Peyer's patch (tissue), 4 donors: ENCODE results near the gene INHBA. TPM values are rescaled to one million over a fixed set of nuclear protein-coding genes. Genes with fewer than 3 reads are reported as not detected.

ENCODE experiments used
- DNase-seq, 3 donors: peaks; one replicate each; pipeline ENCODE4 v3.0.0-alpha.2; 2017 to 2019
- H3K27ac ChIP-seq, 4 donors: fragments of 200-600 bp; sonication (generic); one replicate each; pipeline ENCODE4 v1.5.1; 2016 to 2019
- H3K27me3 ChIP-seq, 2 donors: fragments of 200-600 bp; sonication (generic); one replicate each; pipeline ENCODE4 v1.5.1; 2019
- H3K36me3 ChIP-seq, 3 donors: fragments of 200-600 bp; sonication (generic); one replicate each; pipeline ENCODE4 v1.5.1; 2016 to 2019
- H3K4me1 ChIP-seq, 4 donors: fragments of 200-600 bp; sonication (generic); one replicate each; pipeline ENCODE4 v1.5.1; 2016 to 2019
- H3K4me3 ChIP-seq, 4 donors: fragments of 200-600 bp; sonication (generic); 1 replicate in 3 of 4; 2 replicates in 1 of 4; pipeline ENCODE4 v1.5.1; 2016 to 2019; ENCODE audit warnings: mild to moderate bottlenecking in 1 of 4
- H3K9me3 ChIP-seq, 4 donors: fragments of 200-600 bp; sonication (generic); one replicate each; pipeline ENCODE4 v1.5.1; 2016 to 2019; ENCODE audit warnings: mild to moderate bottlenecking in 1 of 4
- CTCF ChIP-seq, 6 experiments: fragments of 450-650 bp in 4 of 6; fragments of 200-600 bp in 2 of 6; sonication (generic) in 1 of 6; IDR thresholded peaks; one replicate each; pipeline ENCODE4 v1.5.1; 2017 to 2019; ENCODE audit warnings: antibody characterized with exemption in 6 of 6, mild to moderate bottlenecking in 3 of 6, moderate library complexity in 1 of 6
- POLR2A ChIP-seq, 2 donors: fragments of 450-650 bp; IDR thresholded peaks; one replicate each; pipeline ENCODE4 v1.5.1; 2017; ENCODE audit warnings: antibody characterized with exemption in 2 of 2, mild to moderate bottlenecking in 2 of 2, moderate library complexity in 2 of 2
- total RNA-seq, 4 donors: library from RNA; depleted of rRNA; stranded (reverse); fragments of >200 nt; gene quantifications; one replicate each; pipeline ENCODE4 v1.1.0, GENCODE V29; 2016

Gene INHBA
- total RNA-seq, 4 donors from 2014 or later, result 0.19 to 1.7 (median 1.3) TPM; not detected in 1

DNA sequence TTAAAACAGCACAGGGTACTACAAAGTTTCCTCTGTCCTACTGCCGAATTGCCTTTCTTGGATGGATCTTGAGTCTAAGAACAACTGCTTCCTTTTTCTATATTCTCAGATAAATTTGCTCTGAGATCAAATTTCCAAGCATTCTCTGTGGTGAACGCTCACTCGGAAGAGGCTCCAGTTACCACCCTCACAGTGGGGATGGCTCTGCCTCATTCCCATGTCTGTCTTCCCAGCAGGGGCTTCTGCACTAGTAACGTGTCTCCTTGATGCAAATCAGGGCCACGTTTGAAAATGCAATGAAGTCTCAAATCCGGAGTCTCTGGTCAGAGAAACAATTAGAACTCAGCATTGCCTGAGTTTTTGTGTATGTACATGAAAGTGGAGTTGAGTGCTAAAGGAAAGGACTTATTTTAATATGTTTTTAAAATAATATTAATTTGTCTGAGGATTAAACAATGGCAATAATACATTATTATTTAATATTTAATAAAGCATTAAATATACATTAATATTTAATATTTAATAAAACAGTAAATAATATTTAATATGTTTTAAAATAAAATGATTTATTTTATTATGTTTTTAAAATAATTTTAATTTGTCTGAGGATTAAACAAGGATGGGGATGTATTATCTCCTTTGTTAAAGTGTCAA lies 61.8 kb downstream of the INHBA start:
- no peaks in the 10 kb centered on the region for H3K4me1 ChIP-seq
- H3K27ac ChIP-seq, result no peak overlapping the region
- no peaks in the 10 kb centered on the region for H3K9me3 ChIP-seq
- no peaks in the 10 kb centered on the region for H3K36me3 ChIP-seq
- H3K27me3 ChIP-seq, result no peaks in the 10 kb centered on the region
- no peak overlapping the region for H3K4me3 ChIP-seq
- no peak for DNase-seq
- no peak for TF ChIP-seq CTCF (IDR thresholded peaks at IDR 0.05)
- no peak for TF ChIP-seq POLR2A (IDR thresholded peaks at IDR 0.05)

- DNase-seq, result no peak
- Histone ChIP-seq H3K4me1 (no peaks in the 10 kb centered on the region), H3K4me3 (no peak overlapping the region), H3K36me3 (no peaks in the 10 kb centered on the region), H3K9me3 (no peaks in the 10 kb centered on the region), H3K27me3 (no peaks in the 10 kb centered on the region), H3K27ac (no peak overlapping the region)
- TF ChIP-seq POLR2A (IDR thresholded peaks at IDR 0.05), result no peak
- TF ChIP-seq CTCF (IDR thresholded peaks at IDR 0.05), result no peak
Observed at GRCh38 chr7:41640487-41640886, 62.4 kb downstream of the INHBA start.

DNA sequence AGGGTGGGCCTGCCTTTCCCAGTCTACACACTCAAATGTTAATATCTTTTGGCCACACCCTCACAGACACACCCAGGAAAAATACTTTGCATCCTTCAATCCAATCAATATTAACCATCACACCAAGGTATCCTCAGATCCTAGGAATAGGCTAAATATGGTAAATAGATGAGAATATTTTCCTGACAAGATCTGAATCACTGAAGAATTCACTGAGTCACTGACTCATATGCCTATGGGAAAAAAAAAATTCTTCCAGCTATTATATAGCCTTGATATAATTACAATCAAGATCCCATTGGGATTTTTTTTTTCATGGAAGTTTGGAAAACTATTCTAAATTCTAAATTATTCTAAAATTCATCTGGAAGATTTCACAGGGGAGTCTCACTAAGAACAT lies 65.8 kb downstream of the INHBA start:
- H3K27ac ChIP-seq, result no peak overlapping the region
- no peaks in the 10 kb centered on the region for H3K9me3 ChIP-seq
- H3K36me3 ChIP-seq, result no peaks in the 10 kb centered on the region
- H3K4me1 ChIP-seq, result no peaks in the 10 kb centered on the region
- DNase-seq, result no peak
- no peaks in the 10 kb centered on the region for H3K27me3 ChIP-seq
- no peak overlapping the region for H3K4me3 ChIP-seq
- TF ChIP-seq CTCF (IDR thresholded peaks at IDR 0.05) (no peak), POLR2A (IDR thresholded peaks at IDR 0.05) (no peak)
